Left renal cortex interstitium (tissue), 4 donors: ENCODE results near the gene PEX10. TPM values are rescaled to one million over a fixed set of nuclear protein-coding genes. Genes with fewer than 3 reads are reported as not detected.
A peak's percentile ranks its signal among the peaks of the same experiment; 100 is the strongest.
"Not testable (repeated sequence)": the region's sequence is repeated elsewhere in the genome, so short reads cannot be mapped to it uniquely, and the experiment has no call there.

Experiments used
- DNase-seq, 4 donors: peaks; one replicate each; pipeline ENCODE4 v3.0.0-alpha.2; 2013; ENCODE audit warnings: low read depth in 4 of 4, low spot score in 2 of 4, missing footprints in 1 of 4
- polyA plus RNA-seq, 4 donors: library from polyadenylated mRNA; unstranded; fragments of 120-200 nt; gene quantifications; one replicate each; pipeline ENCODE4 v1.2.1, GENCODE V29; 2013; ENCODE audit not compliant: insufficient read length in 4 of 4

PEX10 gene
- 10 to 100 TPM; 20.3 to 31.1 (median 27.1) TPM for polyA plus RNA-seq

DNA sequence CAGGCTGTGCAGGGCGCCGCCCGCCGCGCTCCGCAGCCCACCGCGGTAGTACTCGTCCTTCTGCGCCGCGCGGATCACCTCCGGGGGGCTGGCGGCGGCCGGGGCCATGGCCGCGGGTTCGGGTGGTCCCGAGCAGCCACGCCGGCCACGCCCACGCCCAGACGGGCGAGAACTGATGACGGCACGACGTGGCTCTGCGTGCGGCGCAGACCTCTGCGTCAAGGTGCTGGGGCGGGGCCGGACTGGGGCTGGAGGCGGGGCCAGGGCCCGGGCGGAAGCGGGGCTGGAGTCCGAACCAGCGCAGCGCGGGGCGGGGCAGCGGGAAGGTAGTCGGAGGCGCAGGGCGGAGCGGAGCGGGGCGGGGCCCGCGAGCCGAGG, at the start of gene PEX10:
TSS of gene PEX10 (minus strand) at position 170 of the 378 bp plus-strand sequence. CDS start at position 108, 62 bp downstream.
- peak; percentile 77 to 93 (median 88) for DNase-seq

DNA sequence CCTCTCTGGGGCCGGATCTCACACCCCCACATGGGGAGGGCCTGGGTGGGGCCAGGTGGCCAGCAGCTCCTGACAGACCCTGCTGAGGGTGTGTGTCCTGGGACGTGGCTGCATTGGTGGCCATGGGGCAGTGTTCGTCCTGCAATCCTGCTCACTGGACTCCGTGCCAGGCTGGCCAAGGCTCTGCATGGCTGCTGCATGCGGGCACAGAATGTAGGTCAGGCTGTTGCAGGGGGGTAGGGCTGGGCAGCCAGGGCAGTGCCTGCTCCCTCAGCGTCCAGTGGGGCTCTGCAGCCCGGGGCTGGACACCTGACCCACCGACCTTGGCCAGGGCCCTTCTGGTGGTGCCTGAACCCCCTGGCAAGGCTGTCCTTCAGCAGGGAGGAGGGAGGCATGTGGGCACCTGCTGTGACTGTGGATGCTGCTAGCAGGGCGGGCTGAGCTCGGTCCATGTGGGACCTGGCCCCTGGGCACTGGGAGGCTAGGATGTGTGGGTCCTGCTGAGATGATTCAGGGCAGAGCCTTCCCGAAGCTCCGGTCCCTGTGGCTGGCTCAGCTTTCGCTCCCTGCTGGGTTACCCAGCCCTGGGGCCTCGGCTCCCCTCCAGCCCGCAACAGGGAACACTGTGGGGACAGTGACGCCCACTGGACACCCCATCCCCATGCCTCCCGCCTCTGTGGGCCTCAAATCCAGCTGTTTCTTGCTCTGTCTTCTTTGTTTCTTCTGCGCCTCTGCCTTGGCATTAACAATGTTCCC, 48.8 kb upstream of the PEX10 start:
- no peak for DNase-seq

DNA sequence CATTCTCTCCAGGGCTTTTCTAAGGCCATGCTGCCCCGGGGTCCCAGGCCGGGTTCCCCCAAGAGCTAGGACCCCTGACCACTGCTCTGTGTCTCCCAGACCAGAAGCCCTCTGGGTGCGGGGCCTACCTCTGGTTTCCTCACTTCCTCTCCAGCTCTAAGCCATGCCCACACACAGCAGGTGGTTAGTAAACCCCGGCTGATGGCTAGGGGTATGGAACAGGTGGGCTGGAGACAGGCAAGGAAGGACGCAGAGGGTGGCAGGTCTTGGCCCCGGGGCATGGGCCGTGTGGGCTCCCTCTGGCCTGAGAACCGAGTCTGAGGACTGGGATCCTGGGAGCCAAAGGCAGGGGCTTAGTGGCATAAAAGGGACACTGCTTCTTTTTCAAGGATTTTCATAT, 47.8 kb upstream of the PEX10 start:
- DNase-seq = no peak

DNA sequence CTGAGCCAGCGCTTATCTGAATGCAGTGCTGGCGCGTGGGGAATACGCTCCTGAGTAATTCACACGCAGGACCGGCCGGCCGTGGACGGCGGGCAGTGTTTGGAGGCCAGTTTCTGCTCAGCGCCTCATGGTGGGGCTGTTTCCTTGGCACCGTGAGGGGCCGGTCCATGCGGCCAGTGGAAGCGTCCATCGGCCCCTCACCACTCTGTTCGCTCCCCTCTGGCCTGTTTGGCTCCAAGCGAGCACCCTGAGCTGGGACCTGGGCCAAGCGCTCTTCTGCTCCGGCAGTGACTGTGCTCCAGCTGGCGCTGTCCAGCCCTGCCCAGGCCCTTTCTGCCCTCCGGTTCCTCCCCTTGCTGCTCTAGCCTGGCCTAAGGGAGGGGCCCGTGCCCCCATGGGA, 47.4 kb upstream of the PEX10 start:
- no peak for DNase-seq

DNA sequence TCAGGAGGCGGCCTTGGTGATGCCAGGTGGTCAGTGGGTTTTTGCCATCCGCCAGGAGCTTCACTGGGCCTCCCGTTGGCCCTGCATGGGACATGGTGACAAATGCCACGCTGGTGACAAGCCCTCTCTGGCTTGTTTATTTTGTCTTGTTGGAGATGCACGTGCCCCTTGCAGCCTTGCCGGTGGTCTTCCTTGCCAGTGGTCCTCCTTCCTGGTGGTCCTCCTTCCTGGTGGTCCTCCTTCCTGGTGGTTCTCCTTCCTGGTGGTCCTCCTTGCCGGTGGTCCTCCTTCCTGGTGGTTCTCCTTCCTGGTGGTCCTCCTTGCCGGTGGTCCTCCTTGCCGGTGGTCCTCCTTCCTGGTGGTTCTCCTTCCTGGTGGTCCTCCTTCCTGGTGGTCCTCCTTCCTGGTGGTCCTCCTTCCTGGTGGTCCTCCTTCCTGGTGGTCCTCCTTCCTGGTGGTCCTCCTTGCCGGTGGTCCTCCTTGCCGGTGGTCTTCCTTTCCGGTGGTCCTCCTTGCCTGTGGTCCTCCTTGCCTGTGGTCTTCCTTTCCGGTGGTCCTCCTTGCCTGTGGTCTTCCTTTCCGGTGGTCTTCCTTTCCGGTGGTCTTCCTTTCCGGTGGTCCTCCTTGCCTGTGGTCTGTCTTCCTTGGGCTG, 46.9 kb upstream of the PEX10 start:
- DNase-seq = not testable (repeated sequence)

DNA sequence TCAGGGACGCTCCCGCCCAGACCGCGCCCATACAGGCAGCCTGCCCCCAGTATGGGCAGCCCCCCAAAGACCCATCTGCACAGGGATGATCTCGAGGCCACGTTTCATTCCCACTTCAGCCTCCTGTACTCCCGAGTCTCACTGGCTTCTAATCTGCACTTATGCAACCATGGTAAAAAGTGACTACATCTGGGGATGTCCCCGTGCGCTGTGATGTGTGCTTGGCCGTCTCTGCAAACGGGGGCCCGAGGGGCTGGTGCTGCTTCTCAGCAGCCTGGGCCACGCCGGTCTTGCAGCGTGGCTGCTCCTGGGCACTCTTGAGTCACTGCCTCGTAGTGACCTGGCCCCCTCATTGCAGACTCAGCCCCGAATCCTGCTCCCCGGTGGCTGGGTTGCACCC, 46.3 kb upstream of the PEX10 start:
- no peak for DNase-seq

DNA sequence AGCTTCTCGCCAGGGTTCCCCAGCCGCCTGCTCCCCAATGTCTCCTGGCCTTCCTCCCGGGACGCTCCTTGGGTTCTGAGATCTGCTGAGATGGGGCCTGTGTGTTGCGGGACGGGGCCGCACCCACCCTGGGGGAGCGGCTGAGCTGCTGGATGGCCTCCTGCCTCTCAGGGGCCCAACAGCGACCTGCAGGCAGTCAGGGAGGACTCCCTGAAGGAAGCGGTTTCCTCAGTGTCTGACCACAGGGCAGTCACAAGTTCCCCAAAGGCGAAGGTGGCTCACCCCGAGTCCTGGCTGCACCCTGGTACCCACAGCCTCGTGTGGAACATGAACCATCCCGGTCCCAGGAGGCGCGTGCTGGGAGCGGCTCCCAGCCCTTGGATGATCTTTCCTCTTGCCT, 45.1 kb upstream of the PEX10 start:
- DNase-seq = no peak

DNA sequence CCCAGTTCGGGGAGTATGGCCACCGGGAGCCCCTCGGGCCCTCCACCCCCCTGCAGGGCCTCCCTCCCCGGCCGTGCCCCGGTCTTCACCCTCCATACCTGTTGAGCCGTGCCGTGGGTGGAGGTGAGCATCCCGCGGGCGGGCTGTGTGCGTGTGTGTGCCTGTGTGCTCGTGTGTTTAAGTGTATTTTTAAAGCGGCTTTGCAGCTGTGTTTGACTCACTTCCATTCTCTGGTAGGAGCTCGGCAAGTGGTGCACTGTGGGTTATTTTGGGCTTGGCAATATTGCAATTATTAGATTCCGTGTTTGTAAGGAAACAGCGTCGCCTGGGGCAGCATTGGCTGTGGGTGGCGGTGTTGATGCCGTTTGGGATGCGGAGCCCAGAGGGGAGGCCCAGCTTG, 43.4 kb upstream of the PEX10 start:
- no peak for DNase-seq

DNA sequence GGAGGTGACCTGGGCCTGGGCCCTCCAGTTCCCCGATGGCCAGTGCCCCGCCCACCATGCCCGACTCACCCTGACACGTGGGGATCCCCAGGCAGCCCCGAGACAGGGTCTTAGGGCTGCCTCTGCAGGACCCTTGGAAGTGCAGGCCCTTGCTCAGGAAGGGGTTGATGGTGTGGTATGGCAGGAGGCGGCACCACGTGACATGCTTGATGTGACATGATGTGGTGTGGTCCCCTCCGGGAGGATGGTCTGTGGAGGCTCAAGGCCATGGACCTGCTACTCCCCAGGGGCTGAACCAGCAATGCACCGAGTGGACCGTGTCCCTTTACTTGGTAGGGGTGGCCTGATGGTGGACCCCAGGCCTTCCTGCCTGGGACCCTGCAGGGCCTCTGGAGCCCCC, 41.9 kb upstream of the PEX10 start:
- no peak for DNase-seq

DNA sequence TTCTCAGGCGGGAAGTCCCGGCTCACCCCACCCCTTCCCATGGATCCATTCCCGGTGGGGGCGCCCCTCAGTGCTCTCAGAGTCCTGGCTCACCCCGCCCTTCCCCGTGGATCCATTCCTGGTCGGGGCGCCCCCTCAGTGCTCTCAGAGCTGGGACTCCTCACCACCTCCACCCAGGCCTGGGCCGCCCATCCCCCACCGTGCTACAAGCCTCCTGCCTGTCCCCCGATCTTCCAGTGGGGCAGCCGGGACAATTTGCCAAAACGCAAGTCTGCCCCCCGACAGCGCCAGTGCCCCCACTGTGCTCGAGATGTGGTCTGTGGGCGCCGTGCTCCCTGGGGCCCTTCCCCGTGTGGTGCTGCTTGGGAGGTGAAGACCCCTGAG, 40.6 kb upstream of the PEX10 start:
- DNase-seq = no peak

DNA sequence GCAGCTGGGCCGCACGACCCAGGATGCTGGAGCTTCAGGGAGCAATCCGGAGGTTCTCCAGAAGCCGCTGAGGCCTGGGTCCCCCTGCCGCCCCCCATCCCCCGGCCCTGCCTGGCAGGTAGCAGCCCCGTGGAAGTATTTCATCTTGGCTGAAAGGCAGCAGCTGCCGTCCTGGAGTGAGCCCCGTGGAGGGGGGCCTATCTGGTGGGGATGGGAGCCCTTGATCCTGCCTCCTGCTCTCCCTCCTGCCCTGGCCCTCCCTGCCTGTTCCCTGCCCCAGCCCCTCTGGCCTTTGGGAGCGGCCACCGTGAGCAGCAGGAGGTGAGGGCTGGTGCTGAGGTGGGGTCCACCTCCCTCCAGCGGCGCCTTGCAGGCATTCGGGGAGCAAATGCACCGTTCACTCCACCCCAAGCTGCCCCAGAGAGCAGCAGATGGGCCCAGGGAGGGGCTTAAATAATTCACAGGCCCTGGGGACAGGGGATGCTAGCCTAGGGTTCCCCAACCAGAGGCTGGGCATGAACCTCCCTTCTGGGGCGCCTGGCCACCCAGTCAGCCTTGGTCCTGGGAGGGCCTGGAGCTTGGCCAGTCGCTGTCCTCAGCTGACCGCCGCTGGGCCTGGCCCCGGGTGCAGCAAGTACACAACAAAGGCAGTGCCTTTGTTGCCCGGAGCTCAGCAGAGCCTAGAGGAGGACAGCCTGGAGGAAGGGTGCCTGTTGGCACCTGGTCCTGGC, 40.0 kb upstream of the PEX10 start:
- no peak for DNase-seq

DNA sequence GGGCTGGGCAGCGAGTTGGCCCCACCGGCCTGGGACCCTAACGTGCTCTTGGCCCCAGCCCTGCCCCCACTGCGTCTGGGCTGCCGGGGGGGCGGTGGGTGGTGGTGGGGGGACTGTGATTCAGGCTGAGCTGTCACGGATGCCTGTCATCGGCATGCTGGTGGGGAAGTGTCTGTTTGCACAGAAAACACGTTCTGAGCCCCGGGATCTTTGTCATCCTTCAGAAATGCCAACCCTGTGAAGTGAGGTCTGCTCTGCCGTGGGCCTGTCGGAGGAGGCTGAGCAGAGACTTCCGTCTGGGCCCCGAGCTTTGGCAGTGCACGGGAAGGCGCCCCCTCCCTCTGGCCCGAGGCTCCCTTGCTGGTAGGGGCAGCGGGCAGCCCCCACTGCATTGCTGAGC, 39.4 kb upstream of the PEX10 start:
- no peak for DNase-seq

DNA sequence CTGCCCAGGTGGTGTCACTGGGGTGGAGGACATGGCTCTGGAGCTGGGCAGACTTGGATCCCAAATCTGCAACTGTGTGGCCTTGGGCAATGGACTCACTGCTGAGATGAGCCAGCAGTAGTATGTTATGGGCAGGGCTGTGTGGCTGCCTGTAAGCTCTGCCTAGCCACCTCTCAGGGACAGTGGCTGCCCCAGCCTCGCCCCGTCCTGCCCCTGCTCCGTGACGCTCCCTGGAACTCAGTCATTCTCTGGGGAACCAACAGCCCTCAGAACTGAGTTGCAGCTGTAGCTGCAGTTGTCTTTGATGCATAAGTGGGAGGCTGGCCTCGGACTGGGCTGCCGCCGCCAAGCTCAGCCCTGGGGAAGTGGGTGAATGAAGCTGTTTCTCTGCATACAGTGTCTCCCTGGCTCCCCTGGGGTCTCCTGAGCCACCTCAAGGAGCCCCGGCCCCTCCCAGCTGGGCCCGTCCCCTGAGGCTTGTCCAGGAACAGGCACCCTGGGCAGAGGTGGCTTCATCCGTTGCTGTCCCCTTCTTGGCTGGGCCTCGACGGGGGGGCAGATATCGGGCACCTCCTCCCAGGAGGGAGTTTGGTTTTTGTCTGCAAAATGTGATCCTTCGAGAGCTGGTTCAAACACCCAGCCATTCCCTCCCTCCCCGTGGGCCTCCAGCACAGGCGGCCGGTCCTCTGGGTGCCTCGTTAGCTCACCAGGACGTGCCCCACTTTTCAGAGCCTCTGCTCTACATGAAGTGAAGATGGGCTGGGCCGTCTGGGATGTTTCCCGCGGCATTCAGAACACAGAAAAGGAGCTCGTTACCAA, 37.5 kb upstream of the PEX10 start:
- DNase-seq = no peak

DNA sequence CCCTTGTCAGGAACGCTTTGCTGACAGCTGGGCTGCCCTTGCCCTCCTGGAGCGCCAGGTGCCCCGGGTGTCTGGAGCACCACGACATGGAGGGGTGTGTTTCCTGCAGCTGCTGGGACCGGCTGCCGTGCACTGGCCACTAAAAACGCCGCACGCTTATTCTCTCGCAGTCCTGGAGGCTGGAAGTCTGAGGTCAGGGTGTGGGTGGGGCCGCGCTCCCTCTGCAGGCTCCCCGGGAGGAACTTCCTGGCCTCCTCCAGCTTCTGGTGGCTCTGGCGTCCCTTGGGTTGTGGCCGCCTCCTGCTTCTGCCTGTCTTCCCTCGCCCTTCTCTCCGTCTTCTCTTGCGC, 35.7 kb upstream of the PEX10 start:
- no peak for DNase-seq

DNA sequence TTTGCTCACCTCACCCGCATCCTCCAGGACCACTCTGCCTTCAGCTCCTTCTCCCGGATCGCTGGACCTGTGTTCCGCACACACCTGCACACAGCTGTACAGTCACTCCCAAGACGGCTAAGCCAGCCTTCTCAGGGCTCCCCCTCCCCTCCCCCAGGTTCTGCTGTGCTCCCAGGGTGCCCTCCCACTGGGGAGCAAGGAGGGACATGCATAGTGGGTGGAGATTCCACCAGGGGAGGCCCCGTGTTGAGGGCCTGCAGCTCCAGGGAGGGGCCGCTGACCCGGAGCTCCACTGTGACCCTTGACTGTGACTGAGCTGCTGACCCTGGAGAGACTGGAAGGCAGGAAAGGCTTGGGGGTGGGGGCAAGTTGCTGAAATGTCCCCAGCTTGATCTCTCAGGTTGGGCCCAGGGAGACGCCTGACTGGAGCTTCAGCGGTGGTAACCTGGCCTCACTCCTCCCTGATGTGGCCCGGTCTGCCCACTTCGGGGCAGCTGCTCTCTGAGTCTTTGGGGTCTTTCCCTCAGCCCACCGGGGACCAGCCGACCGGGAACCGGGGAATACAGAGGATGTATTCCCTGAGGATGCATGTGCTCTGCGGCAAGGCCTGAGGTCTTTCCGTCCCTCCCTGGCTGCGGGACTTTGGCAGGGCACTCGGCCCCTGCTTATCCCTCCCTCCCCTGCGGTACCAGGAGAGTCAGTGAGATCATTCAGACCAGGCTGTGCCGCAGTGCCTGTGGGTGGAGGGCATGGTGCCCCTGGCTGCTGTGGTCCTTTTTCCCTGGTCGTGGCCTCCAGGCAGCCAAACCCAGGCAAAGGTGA, 35.1 kb upstream of the PEX10 start:
- DNase-seq = no peak

DNA sequence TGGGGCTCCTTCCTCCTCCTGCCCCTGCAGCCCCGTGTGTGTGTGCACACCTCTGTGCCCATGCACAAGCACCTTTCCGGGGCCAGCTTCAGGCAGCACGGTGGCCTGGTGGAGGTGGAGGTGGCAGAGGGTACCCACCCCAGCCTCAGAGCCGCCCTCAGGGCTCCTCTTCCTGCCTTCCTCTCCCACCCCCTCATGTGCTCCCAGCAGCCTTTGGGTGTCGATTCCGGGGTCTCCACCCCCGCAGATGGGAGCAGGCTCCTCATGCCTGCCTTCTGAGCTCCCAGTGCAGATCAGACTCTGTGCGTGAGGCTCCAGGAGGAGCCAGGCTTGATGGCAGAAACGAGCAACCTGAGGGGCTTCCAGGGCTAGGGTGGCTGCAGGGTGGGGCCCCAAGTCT, 34.5 kb upstream of the PEX10 start:
- DNase-seq = no peak

DNA sequence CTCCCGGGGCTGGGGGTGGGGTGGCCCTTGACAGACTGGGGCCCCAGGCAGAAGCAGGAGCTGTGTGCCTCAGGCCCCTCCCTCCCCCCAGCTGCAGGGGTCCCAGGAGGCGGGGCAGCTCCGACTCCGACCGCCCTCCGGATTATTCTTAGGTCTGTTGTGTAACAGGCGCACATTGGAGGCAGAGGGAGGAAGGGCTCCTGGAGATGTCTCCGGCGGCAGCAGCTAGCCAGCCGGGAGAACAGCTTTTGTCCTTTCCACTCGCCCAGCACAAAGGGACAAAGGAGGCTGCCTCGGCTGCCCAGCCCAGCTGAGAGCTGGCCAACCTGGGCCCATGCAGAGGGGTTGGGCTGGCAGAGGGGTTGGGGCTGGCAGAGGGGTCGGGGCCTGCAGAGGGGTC, 34.0 kb upstream of the PEX10 start:
- no peak for DNase-seq

DNA sequence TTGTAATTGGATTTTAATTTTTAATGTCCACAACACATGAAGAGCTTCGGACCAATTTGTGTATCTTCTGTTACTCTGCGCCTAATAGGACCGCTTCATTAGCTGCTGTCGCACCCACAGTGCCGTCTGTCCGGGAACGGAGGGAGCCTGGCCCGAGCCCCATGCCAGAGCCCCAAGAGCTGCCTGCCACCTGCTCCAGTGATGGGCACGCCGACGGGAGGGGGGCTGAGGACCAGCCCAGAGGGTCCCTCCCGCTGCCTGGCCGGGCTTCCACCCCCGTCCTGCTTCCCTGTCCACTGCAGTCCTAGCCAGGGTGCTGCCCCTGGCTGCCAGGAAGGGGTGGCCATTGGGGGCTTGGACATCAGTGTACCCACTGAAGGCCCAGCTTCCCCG, 33.5 kb upstream of the PEX10 start:
- DNase-seq = no peak

DNA sequence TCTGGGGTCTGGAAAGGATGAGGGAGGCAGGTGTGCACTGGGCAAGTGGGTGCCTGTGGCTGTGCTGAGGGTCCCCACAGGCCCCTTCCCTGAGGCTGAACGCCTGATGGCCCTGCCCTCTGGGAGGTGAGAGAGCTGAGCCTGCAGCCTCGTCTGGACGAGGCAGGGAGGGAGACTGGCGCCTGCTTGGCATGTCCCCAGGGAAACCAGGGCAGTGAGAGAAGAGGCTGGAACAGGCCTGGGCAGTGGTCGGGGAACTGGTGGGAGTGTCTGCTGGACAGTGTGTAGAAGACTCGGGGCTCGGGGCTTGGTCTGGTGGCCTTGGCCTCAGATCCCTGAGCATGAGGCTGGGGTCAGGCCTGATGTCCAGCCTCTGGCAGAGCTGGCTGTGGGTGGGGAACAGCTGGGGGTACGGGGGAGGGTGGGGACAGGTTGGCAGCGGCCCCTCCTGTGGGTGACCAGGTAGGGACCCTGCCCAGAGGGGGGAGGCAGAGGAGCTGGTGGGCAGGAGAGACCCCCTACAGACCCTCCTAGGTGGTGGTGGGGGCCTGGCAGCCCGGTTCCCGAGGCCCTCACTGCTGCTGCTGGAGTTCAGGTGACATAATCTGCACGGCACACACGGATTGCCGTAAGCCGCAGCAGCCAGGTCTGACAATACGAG, 32.9 kb upstream of the PEX10 start:
- no peak for DNase-seq

DNA sequence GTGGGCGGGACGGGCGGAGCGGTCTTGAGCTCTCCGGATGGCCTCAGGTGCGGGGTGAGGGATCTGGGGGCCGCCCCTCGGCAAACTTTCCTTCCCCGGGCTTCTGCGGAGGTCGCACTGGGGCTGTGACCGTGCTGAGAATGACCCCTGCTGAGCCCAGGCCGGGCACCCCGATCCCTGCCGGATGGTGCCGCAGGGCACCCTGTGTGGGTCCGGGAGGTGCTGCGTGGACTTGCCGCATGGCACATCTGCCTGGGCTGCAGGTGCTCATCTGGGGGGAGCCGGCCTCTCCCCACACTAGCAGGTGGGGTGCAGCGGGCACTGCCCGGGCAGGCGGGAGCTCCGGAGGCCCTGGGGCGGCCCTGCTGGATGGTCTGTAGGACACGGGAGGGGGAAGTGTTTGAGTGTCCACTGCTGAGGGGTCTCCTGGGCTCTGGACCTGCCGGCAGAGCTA, 31.8 kb upstream of the PEX10 start:
- no peak for DNase-seq
